ENCODE data around the gene PWWP2A. TPM values are rescaled to one million over a fixed set of nuclear protein-coding genes. Genes with fewer than 3 reads are reported as not detected.

The PWWP2A gene
- total RNA-seq, 1 donor from 2014 or later, result 49.2 TPM

GRCh38 chr5:160158087-160158486 is 38.8 kb upstream of the PWWP2A start:
- peaks cover 22% of the 10 kb centered on the region for H3K4me1 Mint-ChIP-seq (ENCODE audit: unreplicated experiment)
- H3K9me3 Mint-ChIP-seq (ENCODE audit: unreplicated experiment), result no peaks in the 10 kb centered on the region
- H3K27ac Mint-ChIP-seq (ENCODE audit: unreplicated experiment), result peak overlapping the region; percentile 13
- peaks cover 5% of the 10 kb centered on the region for H3K27me3 Mint-ChIP-seq (ENCODE audit: unreplicated experiment)
- no peaks in the 10 kb centered on the region for H3K36me3 Mint-ChIP-seq (ENCODE audit: low read depth, unreplicated experiment)
- no peak overlapping the region for H3K4me3 Mint-ChIP-seq (ENCODE audit: unreplicated experiment)
- no peak for DNase-seq (ENCODE audit: low spot score)
- TF ChIP-seq CTCF (IDR thresholded peaks at IDR 0.05; ENCODE audit: unreplicated experiment), result no peak

- peaks cover 4% of the 10 kb centered on the region for H3K4me1 Mint-ChIP-seq (ENCODE audit: unreplicated experiment)
- DNase-seq (ENCODE audit: low spot score), result no peak
- no peaks in the 10 kb centered on the region for H3K9me3 Mint-ChIP-seq (ENCODE audit: unreplicated experiment)
- peaks cover 5% of the 10 kb centered on the region for H3K27me3 Mint-ChIP-seq (ENCODE audit: unreplicated experiment)
- no peak for TF ChIP-seq CTCF (IDR thresholded peaks at IDR 0.05; ENCODE audit: unreplicated experiment)
- H3K36me3 Mint-ChIP-seq (ENCODE audit: low read depth, unreplicated experiment), result no peaks in the 10 kb centered on the region
- no peak overlapping the region for H3K4me3 Mint-ChIP-seq (ENCODE audit: unreplicated experiment)
- H3K27ac Mint-ChIP-seq (ENCODE audit: unreplicated experiment), result no peak overlapping the region
These were observed 35.9 kb upstream of the PWWP2A start for GRCh38 chr5:160155017-160155750.

- no peak for DNase-seq (ENCODE audit: low spot score)
- no peak for TF ChIP-seq CTCF (IDR thresholded peaks at IDR 0.05; ENCODE audit: unreplicated experiment)
- Mint-ChIP-seq H3K27me3 (ENCODE audit: unreplicated experiment) (peaks cover 4% of the 10 kb centered on the region), H3K9me3 (ENCODE audit: unreplicated experiment) (no peaks in the 10 kb centered on the region), H3K4me1 (ENCODE audit: unreplicated experiment) (peaks cover 2% of the 10 kb centered on the region), H3K4me3 (ENCODE audit: unreplicated experiment) (no peak overlapping the region), H3K36me3 (ENCODE audit: low read depth, unreplicated experiment) (no peaks in the 10 kb centered on the region), H3K27ac (ENCODE audit: unreplicated experiment) (no peak overlapping the region)
These were observed 33.7 kb upstream of the PWWP2A start for GRCh38 chr5:160152901-160153300.

GRCh38 chr5:160152287-160152686 is 33.0 kb upstream of the PWWP2A start:
- no peak for DNase-seq (ENCODE audit: low spot score)
- peaks cover 3% of the 10 kb centered on the region for H3K27me3 Mint-ChIP-seq (ENCODE audit: unreplicated experiment)
- H3K9me3 Mint-ChIP-seq (ENCODE audit: unreplicated experiment), result no peaks in the 10 kb centered on the region
- no peak overlapping the region for H3K4me3 Mint-ChIP-seq (ENCODE audit: unreplicated experiment)
- H3K4me1 Mint-ChIP-seq (ENCODE audit: unreplicated experiment), result peaks cover 6% of the 10 kb centered on the region
- no peak overlapping the region for H3K27ac Mint-ChIP-seq (ENCODE audit: unreplicated experiment)
- no peaks in the 10 kb centered on the region for H3K36me3 Mint-ChIP-seq (ENCODE audit: low read depth, unreplicated experiment)
- TF ChIP-seq CTCF (IDR thresholded peaks at IDR 0.05; ENCODE audit: unreplicated experiment), result no peak

- H3K9me3 Mint-ChIP-seq (ENCODE audit: unreplicated experiment), result no peaks in the 10 kb centered on the region
- no peak for TF ChIP-seq CTCF (IDR thresholded peaks at IDR 0.05; ENCODE audit: unreplicated experiment)
- peaks cover 11% of the 10 kb centered on the region for H3K4me1 Mint-ChIP-seq (ENCODE audit: unreplicated experiment)
These were observed 31.8 kb upstream of the PWWP2A start for GRCh38 chr5:160151017-160151416.

More at GRCh38 chr5:160151017-160151416, 31.8 kb upstream of the PWWP2A start:
- Mint-ChIP-seq H3K4me3 (ENCODE audit: unreplicated experiment) (no peak overlapping the region), H3K27ac (ENCODE audit: unreplicated experiment) (no peak overlapping the region), H3K36me3 (ENCODE audit: low read depth, unreplicated experiment) (no peaks in the 10 kb centered on the region), H3K27me3 (ENCODE audit: unreplicated experiment) (peaks cover 3% of the 10 kb centered on the region)
- no peak for DNase-seq (ENCODE audit: low spot score)

All from endothelial cell (in vitro differentiated cells).